HUES48 (cell line): ENCODE measurements around the gene PML.
"Not testable (repeated sequence)": the region's sequence is repeated elsewhere in the genome, so short reads cannot be mapped to it uniquely, and the experiment has no call there.

Experiments
- H3K27ac ChIP-seq: one replicate; pipeline ENCODE4 v1.7.0; 2013; ENCODE audit warnings: low read depth, low read length, inconsistent platforms
- H3K27me3 ChIP-seq: 2 replicates; pipeline ENCODE4 v1.6.1; 2013; ENCODE audit warnings: mild to moderate bottlenecking, low read length; ENCODE audit not compliant: control insufficient read depth, insufficient read depth
- H3K36me3 ChIP-seq: 2 replicates; pipeline ENCODE4 v1.6.1; 2013; ENCODE audit warnings: low read length; ENCODE audit not compliant: control insufficient read depth, insufficient read depth
- H3K4me1 ChIP-seq: 2 replicates; pipeline ENCODE4 v1.6.1; 2013; ENCODE audit warnings: mild to moderate bottlenecking, low read length; ENCODE audit not compliant: control insufficient read depth, insufficient read depth
- H3K4me3 ChIP-seq: 2 replicates; pipeline ENCODE4 v1.5.1; 2013; ENCODE audit warnings: mild to moderate bottlenecking, low read depth, low read length
- H3K9ac ChIP-seq: 2 replicates; pipeline ENCODE4 v1.6.1; 2013; ENCODE audit warnings: mild to moderate bottlenecking, low read depth, low read length, moderate library complexity
- H3K9me3 ChIP-seq: 2 replicates; pipeline ENCODE4 v1.6.1; 2013; ENCODE audit warnings: low read length; ENCODE audit not compliant: control insufficient read depth, insufficient read depth

PML gene

GRCh38 chr15:74071645-74072044, 77.1 kb downstream of the PML start:
- H3K9ac ChIP-seq, H3K9me3 ChIP-seq, H3K27me3 ChIP-seq, H3K36me3 ChIP-seq, H3K27ac ChIP-seq, H3K4me1 ChIP-seq, H3K4me3 ChIP-seq: not testable (repeated sequence)

GRCh38 chr15:74072132-74072531, 77.6 kb downstream of the PML start:
- H3K4me3 ChIP-seq, H3K9me3 ChIP-seq: not testable (repeated sequence)

GRCh38 chr15:74072614-74073337, 78.3 kb downstream of the PML start:
- not testable (repeated sequence) for H3K9ac ChIP-seq, H3K27ac ChIP-seq, H3K36me3 ChIP-seq, H3K4me1 ChIP-seq, H3K4me3 ChIP-seq, H3K27me3 ChIP-seq, H3K9me3 ChIP-seq

More at GRCh38 chr15:74072132-74072531, 77.6 kb downstream of the PML start:
- H3K9ac ChIP-seq, H3K36me3 ChIP-seq, H3K27me3 ChIP-seq, H3K4me1 ChIP-seq, H3K27ac ChIP-seq: not testable (repeated sequence)

- not testable (repeated sequence) for H3K27ac ChIP-seq, H3K4me3 ChIP-seq, H3K9ac ChIP-seq, H3K9me3 ChIP-seq, H3K4me1 ChIP-seq, H3K36me3 ChIP-seq, H3K27me3 ChIP-seq
These were observed 81.3 kb downstream of the PML start for GRCh38 chr15:74075781-74076180.

GRCh38 chr15:74082450-74082849, 87.9 kb downstream of the PML start, which contains the start of gene GOLGA6A:
Gene GOLGA6A (minus strand): TSS chr15:74082550. CDS start chr15:74082509, 41 bp downstream.
- H3K36me3 ChIP-seq, H3K27ac ChIP-seq, H3K4me1 ChIP-seq, H3K4me3 ChIP-seq, H3K9me3 ChIP-seq, H3K27me3 ChIP-seq, H3K9ac ChIP-seq: not testable (repeated sequence)

- H3K36me3 ChIP-seq, H3K9me3 ChIP-seq, H3K27ac ChIP-seq, H3K9ac ChIP-seq, H3K4me1 ChIP-seq, H3K4me3 ChIP-seq, H3K27me3 ChIP-seq: not testable (repeated sequence)
These were observed 100.1 kb downstream of the PML start for GRCh38 chr15:74094567-74094966.

- not testable (repeated sequence) for H3K9me3 ChIP-seq
These were observed 101.1 kb downstream of the PML start for GRCh38 chr15:74095610-74096009.

GRCh38 chr15:74096753-74097474, 102.4 kb downstream of the PML start:
- H3K36me3 ChIP-seq, H3K4me1 ChIP-seq, H3K9me3 ChIP-seq, H3K9ac ChIP-seq, H3K4me3 ChIP-seq, H3K27me3 ChIP-seq, H3K27ac ChIP-seq: not testable (repeated sequence)

More at GRCh38 chr15:74095610-74096009, 101.1 kb downstream of the PML start:
- not testable (repeated sequence) for H3K4me3 ChIP-seq, H3K27me3 ChIP-seq, H3K9ac ChIP-seq, H3K27ac ChIP-seq, H3K4me1 ChIP-seq, H3K36me3 ChIP-seq
